ENCODE measurements around the gene DNAJA3. TPM values are rescaled to one million over a fixed set of nuclear protein-coding genes. Genes with fewer than 3 reads are reported as not detected.

The DNAJA3 gene
- total and polyA plus RNA-seq, 4 donors = 24.8 to 38.5 (median 35.5) TPM

GRCh38 chr16:4491898-4492297, 66.2 kb downstream of the DNAJA3 start:
- Histone ChIP-seq H3K9ac (ENCODE audit: insufficient read depth in 1 of 2, low read length in 2 of 2) (no peak overlapping the region), H3K36me3 (ENCODE audit: control insufficient read depth in 4 of 4, insufficient read depth in 4 of 4, low read length in 4 of 4) (peaks cover 3 to 6% (median 4%) of the 10 kb centered on the region in 4 donors), H3K9me3 (ENCODE audit: control insufficient read depth in 4 of 4, insufficient read depth in 3 of 4, low read length in 3 of 4) (no peaks in the 10 kb centered on the region), H3K4me1 (ENCODE audit: control insufficient read depth in 5 of 5, insufficient read depth in 5 of 5, low read length in 5 of 5) (peaks cover 0 to 25% (median 0%) of the 10 kb centered on the region in 5 donors), H3K27ac (ENCODE audit: low read depth in 1 of 2, low read length in 1 of 2) (no peak overlapping the region), H3K4me3 (no peak overlapping the region), H3K27me3 (ENCODE audit: control insufficient read depth in 3 of 3, insufficient read depth in 3 of 3, low read length in 2 of 3) (no peaks in the 10 kb centered on the region)
- 95 to 98% methylated on average over 4 of the region's 4 CpGs for WGBS, 2 donors
- no peak for DNase-seq
- TF ChIP-seq CTCF (IDR thresholded peaks at IDR 0.05; ENCODE audit: control extremely low read depth, extremely low read depth) = no peak
- no peak for ATAC-seq (ENCODE audit: insufficient read depth, low FRiP score)

- Histone ChIP-seq H3K36me3 (ENCODE audit: control insufficient read depth in 4 of 4, insufficient read depth in 4 of 4, low read length in 4 of 4) (peaks cover 0 to 8% (median 5%) of the 10 kb centered on the region in 4 donors), H3K27me3 (ENCODE audit: control insufficient read depth in 3 of 3, insufficient read depth in 3 of 3, low read length in 2 of 3) (no peaks in the 10 kb centered on the region), H3K27ac (ENCODE audit: low read depth in 1 of 2, low read length in 1 of 2) (peak overlapping the region; percentile 17 to 37), H3K4me3 (no peak overlapping the region), H3K9ac (ENCODE audit: insufficient read depth in 1 of 2, low read length in 2 of 2) (no peak overlapping the region), H3K9me3 (ENCODE audit: control insufficient read depth in 4 of 4, insufficient read depth in 3 of 4, low read length in 3 of 4) (no peaks in the 10 kb centered on the region), H3K4me1 (ENCODE audit: control insufficient read depth in 5 of 5, insufficient read depth in 5 of 5, low read length in 5 of 5) (peaks cover 0 to 23% (median 0%) of the 10 kb centered on the region in 5 donors)
- DNase-seq = no peak
- ATAC-seq (ENCODE audit: insufficient read depth, low FRiP score) = peak; percentile 32
- no peak for TF ChIP-seq CTCF (IDR thresholded peaks at IDR 0.05; ENCODE audit: control extremely low read depth, extremely low read depth)
- 88 to 92% methylated on average over 6 of the region's 6 CpGs for WGBS, 2 donors
Observed at GRCh38 chr16:4494746-4495490, 69.2 kb downstream of the DNAJA3 start.

GRCh38 chr16:4495766-4496165, 70.1 kb downstream of the DNAJA3 start:
- Histone ChIP-seq H3K27ac (ENCODE audit: low read depth in 1 of 2, low read length in 1 of 2) (peak overlapping the region in 1 of 2 donors; percentile 37), H3K36me3 (ENCODE audit: control insufficient read depth in 4 of 4, insufficient read depth in 4 of 4, low read length in 4 of 4) (peaks cover 0 to 8% (median 5%) of the 10 kb centered on the region in 4 donors), H3K4me1 (ENCODE audit: control insufficient read depth in 5 of 5, insufficient read depth in 5 of 5, low read length in 5 of 5) (peaks cover 0 to 29% (median 5%) of the 10 kb centered on the region in 5 donors), H3K4me3 (no peak overlapping the region), H3K9me3 (ENCODE audit: control insufficient read depth in 4 of 4, insufficient read depth in 3 of 4, low read length in 3 of 4) (no peaks in the 10 kb centered on the region), H3K27me3 (ENCODE audit: control insufficient read depth in 3 of 3, insufficient read depth in 3 of 3, low read length in 2 of 3) (no peaks in the 10 kb centered on the region), H3K9ac (ENCODE audit: insufficient read depth in 1 of 2, low read length in 2 of 2) (no peak overlapping the region)
- WGBS, 2 donors = 99 to 100% methylated on average over 2 of the region's 2 CpGs
- no peak for DNase-seq
- no peak for ATAC-seq (ENCODE audit: insufficient read depth, low FRiP score)
- no peak for TF ChIP-seq CTCF (IDR thresholded peaks at IDR 0.05; ENCODE audit: control extremely low read depth, extremely low read depth)

All from lung (tissue), 12 donors.